Activated T-cell treated with anti-CD3 and anti-CD28 coated beads for 4 hours (primary cell): ENCODE measurements around the gene LDLRAD4.
"Not testable (repeated sequence)": the region's sequence is repeated elsewhere in the genome, so short reads cannot be mapped to it uniquely, and the experiment has no call there.

Source experiments
- DNase-seq: peaks from one replicate; pipeline ENCODE4 v3.0.0-alpha.2; 2020

The LDLRAD4 gene

GRCh38 chr18:13454363-13455150, 236.0 kb downstream of the LDLRAD4 start:
- no peak for DNase-seq

- DNase-seq = no peak
These were observed 236.9 kb downstream of the LDLRAD4 start for GRCh38 chr18:13455471-13455870.

- no peak for DNase-seq
These were observed 237.5 kb downstream of the LDLRAD4 start for GRCh38 chr18:13455960-13456481.

- DNase-seq = no peak
These were observed 238.2 kb downstream of the LDLRAD4 start for GRCh38 chr18:13456736-13457271.

GRCh38 chr18:13457327-13457726, 238.8 kb downstream of the LDLRAD4 start:
- DNase-seq = no peak

GRCh38 chr18:13460946-13461345, 242.4 kb downstream of the LDLRAD4 start:
- no peak for DNase-seq

- no peak for DNase-seq
These were observed 242.9 kb downstream of the LDLRAD4 start for GRCh38 chr18:13461469-13461868.

- no peak for DNase-seq
These were observed 243.4 kb downstream of the LDLRAD4 start for GRCh38 chr18:13461936-13462335.

GRCh38 chr18:13462686-13463085, 244.1 kb downstream of the LDLRAD4 start:
- no peak for DNase-seq

- DNase-seq = no peak
These were observed 245.1 kb downstream of the LDLRAD4 start for GRCh38 chr18:13463526-13464210.

- DNase-seq = peak; percentile 31
These were observed 246.0 kb downstream of the LDLRAD4 start for GRCh38 chr18:13464432-13465123.

- no peak for DNase-seq
These were observed 246.5 kb downstream of the LDLRAD4 start for GRCh38 chr18:13465124-13465446.

- no peak for DNase-seq
These were observed 246.9 kb downstream of the LDLRAD4 start for GRCh38 chr18:13465476-13465875.

GRCh38 chr18:13470516-13471197, 252.1 kb downstream of the LDLRAD4 start:
- no peak for DNase-seq

GRCh38 chr18:13471198-13471845, 252.8 kb downstream of the LDLRAD4 start:
- DNase-seq = no peak

- DNase-seq = no peak
These were observed 253.5 kb downstream of the LDLRAD4 start for GRCh38 chr18:13471971-13472628.

- DNase-seq = no peak
These were observed 255.2 kb downstream of the LDLRAD4 start for GRCh38 chr18:13473751-13474150.

- DNase-seq = no peak
These were observed 255.8 kb downstream of the LDLRAD4 start for GRCh38 chr18:13474336-13474735.

- DNase-seq = no peak
These were observed 256.5 kb downstream of the LDLRAD4 start for GRCh38 chr18:13474907-13475545.

GRCh38 chr18:13476312-13476711, 257.8 kb downstream of the LDLRAD4 start:
- not testable (repeated sequence) for DNase-seq

GRCh38 chr18:13477147-13477683, 258.7 kb downstream of the LDLRAD4 start:
- no peak for DNase-seq
